Progenitor cell of endocrine pancreas (in vitro differentiated cells): Measurements from ENCODE around the gene DHX9. TPM values are rescaled to one million over a fixed set of nuclear protein-coding genes. Genes with fewer than 3 reads are reported as not detected.
"Not testable (repeated sequence)": the region's sequence is repeated elsewhere in the genome, so short reads cannot be mapped to it uniquely, and the experiment has no call there.

Source experiments
- DNase-seq: peaks from one replicate; pipeline ENCODE4 v3.0.0; 2021; ENCODE audit warnings: low spot score; ENCODE audit not compliant: unreplicated experiment
- H3K27ac Mint-ChIP-seq: 2 replicates; pipeline ENCODE4 v1.8.0; 2021; ENCODE audit warnings: mild to moderate bottlenecking, moderate library complexity, mixed read lengths
- H3K27me3 Mint-ChIP-seq: 2 replicates; pipeline ENCODE4 v1.8.0; 2021; ENCODE audit warnings: mixed read lengths
- H3K36me3 Mint-ChIP-seq: 2 replicates; pipeline ENCODE4 v1.8.0; 2022; ENCODE audit warnings: mixed read lengths; ENCODE audit not compliant: insufficient read depth
- H3K4me1 Mint-ChIP-seq: 2 replicates; pipeline ENCODE4 v1.8.0; 2021; ENCODE audit warnings: low read depth, mixed read lengths
- H3K4me3 Mint-ChIP-seq: 2 replicates; pipeline ENCODE4 v1.8.0; 2021; ENCODE audit warnings: low read depth, mild to moderate bottlenecking, moderate library complexity, mixed read lengths
- H3K9me3 Mint-ChIP-seq: 2 replicates; pipeline ENCODE4 v1.8.0; 2021; ENCODE audit warnings: low read depth, mixed read lengths
- total RNA-seq: library from RNA; stranded (reverse); gene quantifications from 2 replicates; pipeline ENCODE4 v1.2.1, GENCODE V29; 2021
- TF ChIP-seq, protein P1 (sequence below): fragments of 200-600 bp; sonication (generic); IDR thresholded peaks from one replicate; pipeline ENCODE4 v1.5.0; 2021; ENCODE audit warnings: antibody characterized with exemption, mild to moderate bottlenecking; ENCODE audit not compliant: unreplicated experiment

The DHX9 gene
- total RNA-seq, 1 donor from 2014 or later, result 289 TPM

DNA sequence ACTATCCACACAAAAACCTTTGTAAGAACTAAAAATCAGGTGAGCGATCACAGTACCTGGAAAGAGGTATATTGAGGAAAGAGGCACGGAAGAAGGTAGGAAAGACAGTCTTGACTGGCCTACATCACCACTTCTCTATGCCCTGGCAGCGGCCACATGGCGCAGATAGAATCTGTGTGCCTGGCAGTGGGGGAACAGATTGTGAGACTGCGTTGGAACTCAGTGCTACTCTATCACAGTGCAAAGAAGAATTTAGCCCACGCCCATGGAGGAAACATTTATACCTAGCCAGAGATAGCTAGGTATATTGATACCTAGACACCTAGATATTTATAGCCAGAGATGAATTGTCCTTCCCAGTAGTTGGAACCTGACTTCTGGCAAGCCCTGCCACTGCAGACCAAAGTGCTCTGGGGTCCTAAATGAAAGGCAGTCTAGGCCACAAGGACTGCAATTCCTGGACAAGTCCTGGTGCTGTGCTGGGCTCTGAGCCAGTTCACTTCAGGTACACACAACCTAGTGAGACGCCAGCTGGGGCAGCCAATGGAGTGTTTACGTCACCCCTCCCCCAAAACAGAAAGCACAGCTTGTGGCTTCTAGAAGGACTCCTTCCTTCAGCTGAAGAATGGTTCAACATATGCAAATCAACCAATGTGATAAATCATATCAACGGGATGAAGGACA lies 51.9 kb downstream of the DHX9 start:
- H3K4me1 Mint-ChIP-seq, result no peaks in the 10 kb centered on the region
- peaks cover 19% of the 10 kb centered on the region for H3K9me3 Mint-ChIP-seq
- peaks cover 34% of the 10 kb centered on the region for H3K36me3 Mint-ChIP-seq
- TF ChIP-seq, protein P1, sequence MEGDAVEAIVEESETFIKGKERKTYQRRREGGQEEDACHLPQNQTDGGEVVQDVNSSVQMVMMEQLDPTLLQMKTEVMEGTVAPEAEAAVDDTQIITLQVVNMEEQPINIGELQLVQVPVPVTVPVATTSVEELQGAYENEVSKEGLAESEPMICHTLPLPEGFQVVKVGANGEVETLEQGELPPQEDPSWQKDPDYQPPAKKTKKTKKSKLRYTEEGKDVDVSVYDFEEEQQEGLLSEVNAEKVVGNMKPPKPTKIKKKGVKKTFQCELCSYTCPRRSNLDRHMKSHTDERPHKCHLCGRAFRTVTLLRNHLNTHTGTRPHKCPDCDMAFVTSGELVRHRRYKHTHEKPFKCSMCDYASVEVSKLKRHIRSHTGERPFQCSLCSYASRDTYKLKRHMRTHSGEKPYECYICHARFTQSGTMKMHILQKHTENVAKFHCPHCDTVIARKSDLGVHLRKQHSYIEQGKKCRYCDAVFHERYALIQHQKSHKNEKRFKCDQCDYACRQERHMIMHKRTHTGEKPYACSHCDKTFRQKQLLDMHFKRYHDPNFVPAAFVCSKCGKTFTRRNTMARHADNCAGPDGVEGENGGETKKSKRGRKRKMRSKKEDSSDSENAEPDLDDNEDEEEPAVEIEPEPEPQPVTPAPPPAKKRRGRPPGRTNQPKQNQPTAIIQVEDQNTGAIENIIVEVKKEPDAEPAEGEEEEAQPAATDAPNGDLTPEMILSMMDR, result no peak
- no peak overlapping the region for H3K4me3 Mint-ChIP-seq
- no peak for DNase-seq
- no peak overlapping the region for H3K27ac Mint-ChIP-seq
- H3K27me3 Mint-ChIP-seq, result no peaks in the 10 kb centered on the region

DNA sequence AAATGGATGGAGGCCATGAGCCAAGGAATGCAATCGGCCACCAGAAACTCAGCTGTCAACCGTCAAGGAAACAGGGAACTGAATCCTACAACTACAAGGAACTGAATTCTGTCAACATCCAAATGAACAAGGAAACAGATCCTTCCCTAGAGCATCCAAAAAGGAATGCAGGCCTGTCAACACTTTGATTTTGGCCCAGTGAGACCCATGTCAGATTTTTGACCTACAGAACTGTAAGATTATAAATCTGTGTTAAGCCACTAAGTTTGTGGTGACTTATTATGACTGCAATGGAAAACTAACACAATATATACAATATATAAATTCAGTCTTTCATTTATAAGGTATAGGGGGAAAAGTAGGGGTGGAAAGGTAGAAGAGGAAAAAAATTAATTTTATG lies 58.5 kb downstream of the DHX9 start:
- peaks cover 11% of the 10 kb centered on the region for H3K9me3 Mint-ChIP-seq
- H3K4me1 Mint-ChIP-seq, result peaks cover 5% of the 10 kb centered on the region
- TF ChIP-seq, protein P1, result no peak
- H3K27me3 Mint-ChIP-seq, result no peaks in the 10 kb centered on the region
- H3K4me3 Mint-ChIP-seq, result no peak overlapping the region
- no peak for DNase-seq
- H3K36me3 Mint-ChIP-seq, result no peaks in the 10 kb centered on the region
- no peak overlapping the region for H3K27ac Mint-ChIP-seq

DNA sequence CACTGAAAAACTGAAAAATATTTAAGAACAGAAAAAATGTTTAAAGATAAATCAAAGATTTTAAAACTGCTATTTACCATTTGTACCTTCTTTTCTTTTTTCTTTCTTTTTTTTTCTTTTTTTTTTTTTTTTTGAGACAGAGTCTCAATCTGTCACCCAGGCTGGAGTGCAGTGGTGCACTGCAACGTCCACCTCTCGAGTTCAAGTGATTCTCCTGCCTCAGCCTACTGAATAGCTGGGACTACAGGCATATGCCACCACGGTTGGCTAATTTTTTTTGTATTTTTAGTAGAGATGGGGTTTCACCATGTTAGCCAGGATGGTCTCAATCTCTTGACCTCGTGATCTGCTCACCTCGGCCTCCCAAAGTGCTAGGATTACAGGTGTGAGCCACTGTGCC lies 62.8 kb downstream of the DHX9 start:
- not testable (repeated sequence) for H3K4me1 Mint-ChIP-seq, H3K36me3 Mint-ChIP-seq, DNase-seq, H3K4me3 Mint-ChIP-seq, H3K27me3 Mint-ChIP-seq, H3K27ac Mint-ChIP-seq, H3K9me3 Mint-ChIP-seq

DNA sequence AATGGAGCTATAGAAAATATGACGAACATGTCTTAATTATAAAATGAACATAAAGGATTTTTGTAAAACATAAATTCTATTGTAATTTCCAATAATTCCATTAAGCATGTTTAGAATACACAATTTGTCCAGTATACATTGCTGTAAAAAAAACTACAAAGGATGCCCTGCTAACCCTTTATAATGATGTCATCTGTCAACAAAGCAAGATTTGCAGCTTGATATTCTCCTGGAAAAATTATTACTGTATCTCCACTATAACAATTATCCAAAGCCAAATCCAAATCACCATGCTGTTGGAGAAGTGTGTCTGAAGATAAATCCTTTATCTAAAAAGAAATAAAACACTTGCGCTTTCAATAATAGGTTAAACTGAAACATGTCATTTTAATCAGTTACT lies 66.2 kb downstream of the DHX9 start:
- DNase-seq, result no peak

DNA sequence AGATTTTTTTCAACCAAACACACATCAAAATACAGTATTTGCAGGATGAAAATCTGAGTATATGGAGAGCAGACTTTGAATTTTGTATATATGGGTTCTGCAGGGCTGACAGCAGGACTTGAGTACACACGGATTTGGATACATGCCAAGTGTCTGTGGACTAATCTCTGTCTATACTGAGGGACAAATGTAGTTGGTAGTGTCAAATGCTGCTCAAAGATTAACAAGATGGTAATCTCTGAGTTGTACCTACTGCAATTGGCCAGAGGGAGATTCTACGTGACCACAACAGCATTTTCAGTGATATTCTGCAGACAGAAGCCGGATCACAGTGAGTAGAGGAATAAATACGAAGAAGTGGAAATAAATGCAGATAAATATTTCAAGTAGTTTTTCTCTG lies 70.4 kb downstream of the DHX9 start:
- no peak overlapping the region for H3K4me3 Mint-ChIP-seq
- no peaks in the 10 kb centered on the region for H3K36me3 Mint-ChIP-seq
- H3K4me1 Mint-ChIP-seq, result no peaks in the 10 kb centered on the region
- H3K27me3 Mint-ChIP-seq, result no peaks in the 10 kb centered on the region
- H3K27ac Mint-ChIP-seq, result no peak overlapping the region
- no peak for DNase-seq
- H3K9me3 Mint-ChIP-seq, result peaks cover 17% of the 10 kb centered on the region
- TF ChIP-seq, protein P1, result no peak

More for the DNA sequence above, 66.2 kb downstream of the DHX9 start:
- Mint-ChIP-seq H3K4me3 (no peak overlapping the region), H3K4me1 (peaks cover 5% of the 10 kb centered on the region), H3K36me3 (no peaks in the 10 kb centered on the region), H3K27me3 (no peaks in the 10 kb centered on the region), H3K27ac (no peak overlapping the region), H3K9me3 (peaks cover under 1% of the 10 kb centered on the region)
- TF ChIP-seq, protein P1, result no peak

GRCh38 chr1:182910143-182910542 lies 71.0 kb downstream of the DHX9 start:
- peaks cover 17% of the 10 kb centered on the region for H3K9me3 Mint-ChIP-seq
- TF ChIP-seq, protein P1, result no peak
- no peak overlapping the region for H3K27ac Mint-ChIP-seq
- no peaks in the 10 kb centered on the region for H3K4me1 Mint-ChIP-seq
- no peaks in the 10 kb centered on the region for H3K36me3 Mint-ChIP-seq
- no peak overlapping the region for H3K4me3 Mint-ChIP-seq
- DNase-seq, result no peak
- no peaks in the 10 kb centered on the region for H3K27me3 Mint-ChIP-seq
